Fibroblast of upper back skin (primary cell): ENCODE measurements around the gene ABL1.
A peak's percentile ranks its signal among the peaks of the same experiment; 100 is the strongest.
"Not testable (repeated sequence)": the region's sequence is repeated elsewhere in the genome, so short reads cannot be mapped to it uniquely, and the experiment has no call there.

Source experiments
- DNase-seq: peaks from one replicate; pipeline ENCODE4 v3.0.0-alpha.2; 2013

Gene ABL1

DNA sequence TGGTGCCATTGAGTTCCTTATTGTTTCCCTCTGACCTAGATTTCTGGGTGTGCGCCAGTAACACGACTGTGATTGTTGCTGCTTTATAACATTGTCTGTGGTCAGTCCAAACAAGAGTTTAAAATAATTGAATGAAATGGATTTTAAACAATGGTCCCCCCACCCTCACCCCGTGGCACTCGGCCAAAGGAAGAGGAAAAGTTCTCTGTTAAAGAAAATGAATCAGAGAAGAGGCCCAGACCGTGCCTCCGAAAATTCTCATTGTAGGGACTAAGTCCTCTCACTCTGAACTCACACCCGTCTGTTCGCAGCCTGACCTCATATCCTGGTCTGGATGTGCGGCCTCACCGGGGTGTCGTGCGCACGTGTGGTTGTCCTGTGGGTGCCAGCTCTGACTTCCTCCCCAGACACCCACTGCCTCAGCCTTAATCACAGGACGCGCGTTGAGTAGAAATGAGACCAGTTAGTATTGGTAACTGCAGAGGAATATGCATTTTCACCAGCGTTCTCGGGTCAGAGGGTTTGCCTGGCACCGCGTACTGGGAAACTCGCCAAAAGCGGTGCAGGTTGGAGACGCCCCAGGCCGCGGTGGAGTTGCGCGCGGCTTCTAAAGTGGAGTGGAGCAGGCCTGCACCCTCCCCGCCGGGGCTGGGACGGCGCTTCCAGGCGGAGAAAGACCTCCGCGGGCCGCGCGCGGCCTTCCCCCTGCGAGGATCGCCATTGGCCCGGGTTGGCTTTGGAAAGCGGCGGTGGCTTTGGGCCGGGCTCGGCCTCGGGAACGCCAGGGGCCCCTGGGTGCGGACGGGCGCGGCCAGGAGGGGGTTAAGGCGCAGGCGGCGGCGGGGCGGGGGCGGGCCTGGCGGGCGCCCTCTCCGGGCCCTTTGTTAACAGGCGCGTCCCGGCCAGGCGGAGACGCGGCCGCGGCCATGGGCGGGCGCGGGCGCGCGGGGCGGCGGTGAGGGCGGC lies at the start of gene ABL1:
TSS of gene ABL1 (plus strand) at position 884 of the 966 bp plus-strand sequence. CDS start 193 bp downstream, outside the sequence.
- DNase-seq, result peak; percentile 71

GRCh38 chr9:130785940-130786508 lies 49.0 kb upstream of the ABL1 start:
- no peak for DNase-seq

DNA sequence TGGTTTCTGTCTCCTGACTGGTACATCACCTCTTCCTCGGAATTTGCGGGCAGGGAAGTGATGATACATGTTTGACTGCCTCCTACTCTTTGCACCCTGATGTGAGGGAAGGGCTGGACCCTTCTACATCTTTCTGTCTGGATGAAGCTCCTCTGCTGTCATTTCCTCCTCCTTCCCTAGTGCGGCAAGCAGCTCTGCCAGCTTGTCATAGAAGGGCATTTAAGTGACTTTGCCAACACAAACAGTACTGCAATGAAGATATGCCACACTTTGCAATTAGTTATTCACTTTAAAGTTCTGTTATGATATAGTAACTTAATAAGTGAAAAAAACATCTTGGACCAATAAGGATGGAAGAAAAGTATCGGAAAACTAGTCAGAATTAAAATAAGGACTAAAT lies 48.5 kb upstream of the ABL1 start:
- no peak for DNase-seq

- no peak for DNase-seq
Observed at GRCh38 chr9:130789747-130790672, 45.0 kb upstream of the ABL1 start.

- no peak for DNase-seq
Observed at GRCh38 chr9:130791303-130791894, 43.7 kb upstream of the ABL1 start.

DNA sequence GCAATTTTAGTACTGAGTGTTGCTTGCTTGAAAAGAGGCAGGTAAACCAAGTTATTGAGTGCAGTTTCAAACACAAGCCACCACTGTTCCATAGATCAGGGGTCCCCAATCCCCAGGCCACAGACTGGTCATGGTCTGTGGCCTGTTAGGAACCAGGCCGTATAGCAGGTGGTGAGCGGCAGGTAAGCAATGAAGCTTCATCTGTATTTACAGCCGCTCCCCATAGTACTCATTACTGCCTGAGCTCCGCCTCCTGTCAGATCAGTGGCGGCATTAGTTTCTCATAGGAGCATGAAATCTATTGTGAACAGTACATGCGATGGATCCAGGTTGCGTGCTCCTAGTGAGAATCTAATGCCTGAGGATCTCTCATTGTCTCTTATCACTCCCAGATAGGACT lies 41.5 kb upstream of the ABL1 start:
- DNase-seq, result no peak

GRCh38 chr9:130794021-130794420 lies 41.0 kb upstream of the ABL1 start:
- not testable (repeated sequence) for DNase-seq

DNA sequence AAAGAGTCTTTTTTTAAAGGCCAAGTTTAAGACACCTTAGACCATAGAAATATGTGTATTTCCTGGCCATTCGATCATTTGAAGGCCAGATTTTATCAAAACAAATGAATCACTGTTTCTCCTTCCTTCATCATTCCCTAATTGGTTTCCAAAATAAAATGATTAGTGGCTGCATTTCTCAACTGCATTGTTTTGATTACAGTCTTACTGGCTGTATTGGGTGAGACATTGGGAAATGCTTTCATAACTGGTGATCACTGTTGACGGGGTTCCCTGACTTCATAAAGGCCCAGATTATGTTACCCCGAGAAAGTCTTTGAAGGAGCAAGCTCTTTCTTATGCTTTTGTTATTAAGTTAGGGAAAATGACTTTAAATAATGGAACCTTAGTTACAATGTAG lies 40.6 kb upstream of the ABL1 start:
- peak; percentile 32 for DNase-seq

- no peak for DNase-seq
Observed at GRCh38 chr9:130794923-130795495, 40.0 kb upstream of the ABL1 start.

- DNase-seq, result not testable (repeated sequence)
Observed at GRCh38 chr9:130803116-130803515, 31.9 kb upstream of the ABL1 start.

DNA sequence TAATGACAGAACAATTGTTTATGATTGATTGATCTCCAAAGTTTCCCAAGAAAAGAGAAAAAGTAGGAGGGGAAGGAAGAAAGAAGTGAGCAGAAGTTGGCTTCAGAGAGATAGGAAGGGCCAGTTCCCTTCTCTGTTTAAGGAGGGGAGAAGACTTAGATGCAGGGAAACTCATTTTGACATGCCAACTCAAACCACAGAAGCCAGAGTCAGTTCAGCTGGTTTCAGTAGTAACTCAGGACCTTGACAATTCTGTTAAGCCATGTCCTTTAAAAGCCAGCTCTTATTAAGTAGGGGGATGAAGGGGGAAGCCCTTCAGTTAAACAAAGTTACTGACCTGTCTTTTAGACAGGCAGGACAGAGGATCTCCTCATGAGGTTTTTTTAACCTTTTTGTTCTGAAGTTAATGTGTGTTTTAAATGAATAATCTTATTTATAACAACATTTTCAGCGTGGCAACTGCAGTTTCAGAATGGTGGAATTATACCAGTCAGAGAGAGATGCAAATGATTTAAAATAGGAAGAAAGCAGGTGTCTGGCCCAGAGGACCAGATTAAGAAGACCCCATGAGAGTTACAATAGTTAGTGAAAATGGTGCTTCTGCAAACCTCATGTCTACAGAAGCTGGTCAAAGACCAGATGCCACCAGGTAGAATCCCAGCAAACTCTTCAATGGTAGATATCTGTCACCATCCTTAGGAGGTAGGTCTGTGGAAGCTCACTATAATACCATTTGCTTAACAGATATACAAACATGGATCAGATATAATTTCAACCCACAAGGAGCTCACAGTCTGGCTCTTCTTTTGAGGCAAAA lies 29.3 kb upstream of the ABL1 start:
- DNase-seq, result peak; percentile 11

DNA sequence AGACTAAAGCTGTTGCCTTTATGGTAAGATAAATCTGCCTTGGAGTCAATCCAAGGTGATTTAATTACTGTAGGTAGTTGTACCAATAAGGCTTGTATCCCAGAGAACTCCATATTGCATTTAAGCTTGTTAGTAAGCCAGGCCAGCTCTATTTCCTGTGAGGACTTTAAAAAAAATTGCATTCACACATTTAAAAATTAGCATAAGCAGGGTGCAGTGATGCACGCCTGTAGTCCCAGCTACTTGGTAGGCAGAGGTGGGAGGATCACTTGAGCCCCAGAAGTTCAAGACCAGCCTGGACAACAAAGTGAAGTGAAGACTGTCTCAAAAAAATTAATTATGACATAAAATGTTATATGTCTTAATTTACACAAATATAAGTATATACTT lies 28.7 kb upstream of the ABL1 start:
- no peak for DNase-seq

DNA sequence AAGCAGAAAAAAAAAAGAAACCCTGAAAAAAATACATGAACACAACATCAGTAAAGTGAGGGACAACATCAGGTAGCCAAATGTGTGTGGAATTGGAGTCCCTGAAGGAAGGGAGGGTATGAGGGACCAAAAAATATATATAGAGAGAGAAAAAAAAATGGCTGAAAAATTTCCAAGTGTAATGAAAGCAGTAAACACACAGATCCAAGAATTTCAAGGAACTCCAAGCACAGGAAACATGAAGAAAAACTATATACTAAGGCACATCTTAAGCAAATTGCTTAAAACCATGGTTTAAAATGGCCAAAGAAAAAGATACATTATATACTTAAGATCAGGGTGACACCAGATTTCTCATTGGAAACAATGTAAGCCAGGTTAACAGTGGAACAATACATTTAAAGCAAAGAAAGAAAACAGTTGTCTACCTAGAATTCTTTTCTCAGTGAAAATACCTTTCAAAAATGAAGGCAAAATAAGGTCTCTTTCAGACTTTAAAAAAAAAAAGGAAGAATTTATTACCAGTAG lies 24.4 kb upstream of the ABL1 start:
- no peak for DNase-seq

GRCh38 chr9:130815242-130815808 lies 19.7 kb upstream of the ABL1 start:
- no peak for DNase-seq

GRCh38 chr9:130817914-130818313 lies 17.1 kb upstream of the ABL1 start:
- DNase-seq, result no peak

DNA sequence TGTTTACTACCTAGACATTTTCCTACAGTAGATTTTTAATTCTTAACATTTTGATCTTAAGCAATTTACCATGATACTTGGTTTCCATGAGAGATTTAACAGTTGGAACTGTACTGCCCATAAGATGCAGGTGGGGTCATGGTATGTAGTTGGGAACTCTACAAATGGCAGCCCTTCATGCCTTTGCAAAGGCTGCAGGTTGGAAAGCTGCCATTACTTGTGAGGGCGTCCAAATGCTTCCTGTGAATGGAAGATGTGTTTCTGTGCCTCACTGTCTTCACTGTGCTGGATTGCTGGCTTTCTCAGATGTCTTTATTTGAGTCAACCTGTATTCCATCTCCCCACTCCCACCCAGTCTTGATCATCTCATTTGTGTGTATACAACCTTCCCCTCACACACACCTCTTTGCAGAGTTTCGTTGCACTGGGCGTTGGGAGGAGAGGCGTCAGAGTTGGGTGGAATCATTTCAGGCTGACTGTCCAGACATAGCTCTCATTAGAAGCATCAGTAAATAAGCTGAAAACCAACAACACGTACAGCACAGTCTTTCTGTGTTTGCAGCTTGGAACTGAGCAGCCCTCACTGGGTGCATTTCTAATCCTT lies 14.8 kb upstream of the ABL1 start:
- DNase-seq, result no peak

DNA sequence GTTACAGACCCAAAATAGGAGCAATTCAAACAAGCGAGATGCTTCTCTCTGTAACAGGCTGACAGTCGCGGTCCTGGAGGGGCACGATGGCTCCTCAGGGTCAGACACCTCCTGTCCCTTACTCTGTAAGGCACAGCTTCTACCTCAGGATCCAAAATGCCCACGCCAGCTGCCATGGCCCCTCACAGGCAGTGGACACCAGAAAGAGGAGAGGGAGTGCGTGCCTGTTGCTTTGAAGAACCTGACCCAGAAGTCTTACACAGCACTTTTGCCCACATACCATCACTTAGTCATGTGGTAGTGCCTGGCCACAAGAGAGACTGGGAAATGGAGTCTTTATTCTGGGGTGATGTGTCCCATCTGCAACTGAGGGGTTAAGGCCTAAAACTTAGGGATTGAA lies 11.6 kb upstream of the ABL1 start:
- peak; percentile 38 for DNase-seq

DNA sequence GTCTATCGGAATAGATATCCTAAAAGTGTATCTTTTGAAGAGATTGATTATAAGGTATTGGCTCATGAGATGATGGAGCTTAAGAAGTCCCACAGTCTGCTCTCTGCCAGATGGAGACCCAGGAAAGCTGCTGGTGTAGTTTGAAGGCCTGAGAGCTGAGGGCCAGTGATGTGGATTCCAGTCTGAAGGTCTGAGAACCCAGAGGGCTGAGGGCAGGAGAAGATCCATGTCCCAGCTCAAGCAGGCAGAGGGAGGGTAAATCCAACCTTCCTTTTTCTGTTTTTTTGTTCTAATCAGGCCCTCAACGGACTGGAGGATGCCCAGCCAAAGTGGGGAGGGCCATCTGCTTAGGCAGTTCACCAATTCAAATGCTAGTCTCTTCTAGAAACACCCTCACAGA lies 11.0 kb upstream of the ABL1 start:
- DNase-seq, result no peak

GRCh38 chr9:130824643-130825350 lies 10.3 kb upstream of the ABL1 start:
- DNase-seq, result peak; percentile 80

DNA sequence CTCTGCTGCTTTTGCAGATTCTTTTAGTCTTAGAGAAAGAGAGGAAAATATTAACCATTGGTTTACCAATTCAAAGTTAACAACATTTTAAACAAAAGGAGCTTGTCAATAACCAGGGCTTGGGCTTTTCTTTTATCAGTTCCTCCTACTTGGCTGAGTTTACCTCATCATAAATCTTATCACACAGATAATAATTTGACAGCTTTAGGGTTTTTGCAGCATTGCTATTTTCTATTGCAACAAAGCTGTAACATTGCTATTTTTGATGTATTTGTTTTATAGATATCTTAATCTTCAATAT lies 9.8 kb upstream of the ABL1 start:
- DNase-seq, result no peak
